CD4-positive, alpha-beta T cell treated with Interleukin-2 at 100 ng/mL for 4 hours (primary cell): Measurements from ENCODE around the gene GAREM2.
"Not testable (repeated sequence)": the region's sequence is repeated elsewhere in the genome, so short reads cannot be mapped to it uniquely, and the experiment has no call there.

Source experiments
- DNase-seq: peaks from one replicate; pipeline ENCODE4 v3.0.0-alpha.2; 2020; ENCODE audit warnings: low spot score

GAREM2 gene

DNA sequence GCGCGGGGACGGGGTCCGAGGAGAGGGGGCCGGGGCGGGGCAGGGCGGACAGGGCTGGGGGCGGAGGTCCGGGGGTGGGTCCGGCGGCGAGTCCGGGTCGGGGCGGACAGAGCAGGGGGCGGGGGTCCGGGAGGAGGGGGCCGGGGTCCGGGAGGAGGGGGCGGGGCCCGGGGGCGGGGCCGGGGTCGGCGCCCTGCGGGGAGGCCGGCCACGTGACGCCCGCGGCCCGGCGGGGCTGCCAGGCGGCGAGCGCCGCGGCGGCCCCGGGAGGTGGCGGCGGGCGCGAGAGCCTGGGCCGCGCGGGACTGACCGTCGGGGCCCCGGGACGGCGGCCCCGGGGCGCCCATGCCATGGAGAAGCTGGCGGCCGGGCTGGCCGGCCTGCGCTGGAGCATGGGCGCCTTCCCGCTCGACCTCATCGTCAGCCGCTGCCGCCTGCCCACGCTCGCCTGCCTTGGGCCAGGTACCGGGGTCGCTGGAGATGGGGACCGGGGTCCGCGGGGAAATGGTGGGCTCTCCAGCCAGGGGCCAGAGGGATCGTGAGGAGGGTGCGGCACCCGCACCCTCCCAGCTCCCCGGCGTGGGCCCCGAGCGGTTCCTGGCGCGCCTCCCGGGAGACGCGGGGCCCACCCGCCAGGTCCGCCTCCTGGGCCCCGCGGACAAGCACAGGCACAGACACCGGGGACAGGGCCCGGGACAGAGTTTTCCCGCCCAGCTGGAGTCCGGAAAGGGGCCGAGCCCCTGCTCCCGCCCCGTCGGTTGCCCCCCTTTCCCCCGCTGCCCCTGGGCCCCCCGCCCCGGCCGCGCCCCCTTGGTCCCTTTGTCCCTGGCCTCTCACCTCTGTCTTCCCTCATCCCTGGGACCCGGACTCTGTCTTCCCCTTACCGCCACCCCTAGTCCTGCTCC lies at the start of gene GAREM2:
Gene GAREM2 (plus strand): TSS at position 218 of the 905 bp plus-strand sequence. CDS start 133 bp downstream, at position 351.
- DNase-seq: no peak

DNA sequence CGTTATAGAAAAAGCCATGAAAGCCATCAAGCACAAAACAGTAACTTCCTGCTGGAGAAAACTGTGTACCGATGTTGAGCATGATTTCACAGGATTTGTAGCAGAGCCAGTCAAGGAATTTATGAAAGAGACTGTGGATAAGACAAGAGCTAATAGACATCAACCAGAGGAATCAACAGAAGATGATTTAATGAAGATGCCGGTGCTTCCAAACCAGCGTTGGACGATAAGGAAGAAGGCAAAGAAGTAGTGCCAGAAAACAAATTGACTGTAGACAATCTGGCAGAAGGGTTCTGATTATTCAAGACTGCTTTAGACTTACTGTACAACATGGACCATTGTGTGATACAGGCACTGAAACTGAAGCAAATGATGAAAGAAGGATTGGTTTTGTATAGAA lies 49.5 kb upstream of the GAREM2 start:
- DNase-seq: no peak

DNA sequence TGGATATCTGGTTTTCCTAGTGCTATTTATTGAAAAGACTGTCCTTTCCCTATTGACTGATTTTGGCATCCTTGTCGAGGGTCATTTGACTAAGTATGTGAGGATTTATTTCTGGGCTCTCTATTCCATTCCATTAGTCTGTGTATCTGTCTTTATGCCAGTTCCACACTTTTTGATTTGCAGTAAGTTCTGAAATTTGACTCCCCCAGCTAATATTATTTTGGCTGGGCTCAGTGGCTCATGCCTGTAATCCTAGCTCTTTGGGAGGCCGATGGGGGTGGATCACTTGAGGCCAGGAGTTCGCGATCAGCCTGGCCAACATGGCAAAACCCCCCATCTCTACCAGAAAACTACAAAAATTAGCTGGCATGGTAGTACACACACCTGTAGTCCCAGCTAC lies 46.8 kb upstream of the GAREM2 start:
- DNase-seq: no peak

DNA sequence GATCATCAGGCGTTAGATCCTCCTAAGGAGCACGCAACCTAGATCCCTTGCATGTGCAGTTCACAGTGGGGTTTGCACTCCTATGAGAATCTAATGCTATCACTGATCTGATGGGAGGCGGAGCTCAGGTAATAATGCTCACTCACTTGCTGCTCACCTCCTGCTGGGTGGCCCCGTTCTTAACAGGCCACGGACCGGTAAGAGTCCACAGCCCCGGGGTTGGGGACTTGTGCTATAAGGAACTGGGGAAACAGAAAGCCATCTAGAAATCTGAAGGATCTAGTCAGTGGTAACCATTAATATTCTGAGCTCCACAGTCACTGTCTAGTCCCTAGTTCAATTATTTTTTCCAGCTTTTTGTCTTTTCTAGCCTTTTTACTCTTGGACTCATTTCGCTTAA lies 44.7 kb upstream of the GAREM2 start:
- no peak for DNase-seq

DNA sequence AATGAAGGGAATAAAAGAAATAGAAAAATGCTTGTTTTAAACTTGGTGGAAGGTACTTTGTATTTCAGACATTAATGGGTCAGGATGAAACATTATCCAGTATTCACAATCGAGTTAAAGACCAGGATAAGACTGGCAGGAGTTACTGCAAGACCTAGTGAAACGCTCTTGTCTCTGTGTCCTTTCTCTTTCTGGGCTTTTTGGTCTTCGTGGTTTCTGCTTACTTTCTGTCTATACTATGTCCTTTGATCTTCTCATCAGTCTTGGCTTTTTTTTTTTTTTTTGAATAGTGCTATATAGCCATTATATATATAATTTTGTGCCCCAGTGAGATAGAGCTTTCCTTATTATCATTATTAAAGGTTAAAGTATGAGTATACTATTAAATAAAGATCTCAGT lies 42.1 kb upstream of the GAREM2 start:
- DNase-seq: no peak

DNA sequence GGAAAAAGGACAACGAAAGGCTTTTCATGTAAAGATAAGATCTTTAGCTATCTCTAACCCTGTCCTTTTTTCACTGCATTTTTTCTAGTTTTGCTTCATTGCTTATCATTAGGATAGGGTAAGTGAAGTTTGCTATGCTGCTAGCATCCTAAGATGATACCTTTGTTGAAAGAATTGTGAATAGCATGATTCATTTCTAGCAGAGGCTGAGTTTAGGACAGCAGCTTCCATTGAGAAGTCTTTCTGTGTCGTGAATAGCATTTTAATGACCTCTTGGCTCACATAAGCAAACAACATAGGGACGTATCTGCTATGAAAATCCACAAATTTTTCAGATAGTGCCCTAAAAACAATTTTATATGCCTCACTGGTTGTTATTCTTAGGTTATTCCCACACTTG lies 36.4 kb upstream of the GAREM2 start:
- DNase-seq: no peak

DNA sequence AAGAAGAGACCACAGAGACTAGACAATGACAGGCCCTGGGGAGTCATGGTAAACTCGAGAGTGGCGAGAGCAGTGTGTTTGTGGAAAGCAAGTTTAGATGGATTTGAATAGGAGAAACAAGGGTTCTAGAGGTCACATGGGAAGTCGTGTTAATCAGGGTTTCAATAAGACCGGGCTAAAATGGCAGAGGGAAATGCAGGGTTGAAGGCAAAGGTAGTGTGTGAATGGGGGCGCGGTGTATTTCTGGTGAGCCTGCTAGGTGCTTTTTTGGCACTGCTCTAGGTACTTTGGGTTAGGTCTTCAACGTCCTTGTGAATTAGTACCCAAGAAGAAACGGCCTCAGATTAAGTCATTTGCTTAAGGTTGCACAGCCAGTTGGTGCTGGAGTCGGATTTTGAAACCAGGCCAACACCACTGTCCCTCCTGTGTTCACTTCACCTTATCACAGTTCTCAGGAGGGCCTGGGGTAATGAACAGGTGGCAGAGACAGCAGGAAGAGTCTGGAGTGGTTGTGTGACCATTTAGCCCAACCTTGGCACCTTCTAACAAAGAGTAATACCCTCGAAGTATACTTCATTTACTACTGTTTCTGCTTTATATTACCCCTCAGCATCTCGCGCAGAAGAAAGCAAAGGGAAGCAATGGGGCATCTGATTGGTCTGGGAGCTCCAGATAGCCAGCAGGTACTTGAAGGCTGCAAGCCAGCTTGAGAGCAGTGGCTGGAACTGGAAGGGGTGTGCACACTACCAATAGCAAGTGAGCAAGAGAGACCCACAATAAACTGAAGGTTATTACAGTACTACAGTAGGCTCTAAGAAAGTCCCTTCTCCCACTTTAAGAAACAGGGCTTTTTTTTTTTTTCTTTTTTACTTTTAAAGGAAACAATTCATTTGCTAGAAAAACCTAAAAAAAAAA lies 33.4 kb upstream of the GAREM2 start:
- no peak for DNase-seq

DNA sequence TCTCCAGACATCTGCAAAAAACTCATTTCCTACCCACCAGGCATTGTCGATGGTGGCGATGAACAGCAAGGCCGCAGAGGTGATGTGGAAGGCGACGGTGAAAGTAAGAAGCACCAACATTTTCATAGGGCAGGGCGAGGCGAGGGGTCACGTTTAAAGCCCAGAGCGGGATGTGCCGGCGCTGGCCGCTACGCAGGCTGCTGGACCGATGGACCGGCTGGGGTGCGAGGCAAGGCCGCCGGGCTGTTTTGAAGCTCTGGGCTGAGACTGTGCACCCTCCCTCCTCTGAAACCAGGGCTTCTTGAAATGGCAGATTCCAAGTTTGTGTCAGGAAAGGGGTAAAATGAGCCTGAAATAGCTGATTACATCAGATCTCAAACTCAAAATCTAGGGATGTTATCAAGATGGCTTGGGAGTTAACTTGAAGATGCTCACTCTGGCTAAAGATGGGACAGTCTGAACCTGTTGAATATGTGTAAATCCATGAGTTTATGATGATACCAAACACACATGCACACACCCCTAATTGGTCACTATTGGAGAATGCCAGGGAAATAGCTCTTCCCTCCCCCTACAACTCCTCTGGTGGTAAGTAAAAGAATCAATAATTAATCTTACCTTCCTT lies 31.6 kb upstream of the GAREM2 start:
- DNase-seq: no peak

DNA sequence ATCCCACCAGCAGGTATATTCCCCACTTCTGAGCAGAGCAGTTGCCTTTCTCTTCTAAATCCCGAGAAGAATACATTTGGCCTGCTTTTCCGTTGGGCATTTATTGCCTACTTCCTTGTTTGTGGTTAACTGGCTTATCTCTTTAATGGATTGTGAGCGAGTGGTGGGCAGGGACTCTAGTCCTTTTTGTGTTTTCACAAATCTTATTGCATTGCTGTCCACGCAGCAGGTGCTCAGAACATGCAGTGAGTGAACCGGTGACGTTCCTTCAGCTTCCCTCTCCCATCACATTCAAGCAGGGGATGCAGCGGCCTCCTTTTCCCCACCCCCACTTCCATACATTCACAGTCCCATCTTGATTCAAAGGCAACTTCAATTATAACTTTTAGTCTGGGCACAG lies 28.9 kb upstream of the GAREM2 start:
- no peak for DNase-seq

DNA sequence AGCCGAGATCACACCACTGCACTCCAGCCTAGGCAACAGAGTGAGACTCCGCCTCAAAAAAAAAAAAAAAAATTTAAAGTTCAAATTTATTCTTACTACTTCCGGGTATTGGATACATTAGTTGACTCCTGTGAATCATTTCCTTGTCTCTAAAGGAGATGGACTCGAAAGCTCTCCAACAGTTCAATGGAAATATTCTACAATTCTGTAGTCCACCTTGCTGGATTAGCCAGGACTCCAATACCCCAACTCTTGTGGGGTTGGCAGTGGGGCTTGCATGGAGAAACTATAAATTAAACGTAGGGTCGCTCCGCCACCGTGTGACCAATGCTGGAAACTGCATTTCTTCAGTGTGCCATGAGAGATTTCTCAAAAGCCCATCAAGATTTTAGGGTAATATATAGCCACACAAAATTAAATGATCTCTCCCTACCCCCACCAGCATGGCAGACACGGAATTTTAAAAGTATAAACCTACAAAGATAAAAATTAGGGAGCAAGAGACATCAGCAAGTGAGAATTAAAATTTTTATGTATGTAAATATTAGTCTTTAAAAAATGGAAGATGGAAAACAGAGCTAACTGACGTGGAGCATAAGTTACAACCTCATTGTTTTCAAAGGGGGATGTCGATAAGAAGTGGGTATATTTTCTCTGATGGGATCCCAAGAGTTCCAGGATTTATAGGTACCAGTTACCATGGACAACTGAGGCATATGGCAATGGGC lies 27.8 kb upstream of the GAREM2 start:
- peak; percentile 66 for DNase-seq

DNA sequence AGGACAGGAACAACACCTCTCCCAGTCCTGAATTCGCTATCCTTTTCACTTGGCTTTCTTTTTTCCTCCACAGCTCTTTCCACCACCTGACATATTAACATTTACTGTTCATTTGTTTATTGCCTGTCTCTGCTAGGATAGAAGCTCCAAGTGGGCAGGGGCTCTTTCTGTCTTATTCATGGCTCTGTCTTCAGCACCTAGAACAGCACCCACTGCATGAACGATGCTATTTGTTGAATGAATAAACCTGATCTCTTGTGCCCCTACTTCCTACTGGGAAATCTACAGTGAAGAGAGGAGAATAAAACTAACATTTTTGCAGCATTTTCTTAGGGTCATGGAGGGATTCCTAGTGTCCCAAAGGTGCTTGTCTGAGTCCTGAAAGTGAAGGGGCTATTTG lies 24.4 kb upstream of the GAREM2 start:
- no peak for DNase-seq

DNA sequence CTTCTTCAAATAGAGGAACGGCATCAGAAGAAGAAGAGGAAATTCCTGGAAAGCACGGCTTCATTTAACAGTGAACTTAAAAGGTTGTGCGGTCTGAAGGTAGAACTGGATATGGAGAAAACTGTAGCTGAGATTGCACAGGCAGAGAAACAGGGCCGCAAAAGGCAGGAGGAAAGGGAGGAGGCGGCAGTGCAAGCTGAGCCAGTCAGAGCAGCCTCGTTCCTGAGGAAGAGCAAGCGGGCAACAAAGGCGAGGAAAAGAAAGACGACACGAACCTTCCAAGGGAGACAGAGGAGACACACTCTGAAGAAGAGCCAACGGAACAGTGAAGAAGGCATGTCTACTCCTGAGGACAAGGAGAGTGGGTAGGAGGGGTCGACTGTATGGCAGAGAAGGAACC lies 22.6 kb upstream of the GAREM2 start:
- DNase-seq: no peak

DNA sequence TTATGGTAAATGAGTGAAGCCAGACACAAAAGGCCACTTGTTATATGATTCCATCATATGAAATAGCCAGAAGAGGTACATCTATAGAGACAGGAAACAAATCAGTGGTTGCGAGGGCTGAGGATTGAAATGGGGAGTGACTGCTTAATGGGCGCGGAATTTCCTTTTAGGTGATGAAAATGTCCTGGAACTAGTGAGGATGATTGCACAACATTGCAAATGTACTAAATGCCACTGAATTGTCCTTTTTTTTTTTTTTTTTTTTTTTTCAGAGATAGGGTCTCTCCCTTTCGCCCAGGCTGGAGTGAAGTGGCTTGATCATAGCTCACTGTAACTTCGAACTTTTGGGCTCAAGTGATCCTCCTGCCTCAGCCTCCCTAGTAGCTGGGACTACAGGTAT lies 15.3 kb upstream of the GAREM2 start:
- DNase-seq: no peak

DNA sequence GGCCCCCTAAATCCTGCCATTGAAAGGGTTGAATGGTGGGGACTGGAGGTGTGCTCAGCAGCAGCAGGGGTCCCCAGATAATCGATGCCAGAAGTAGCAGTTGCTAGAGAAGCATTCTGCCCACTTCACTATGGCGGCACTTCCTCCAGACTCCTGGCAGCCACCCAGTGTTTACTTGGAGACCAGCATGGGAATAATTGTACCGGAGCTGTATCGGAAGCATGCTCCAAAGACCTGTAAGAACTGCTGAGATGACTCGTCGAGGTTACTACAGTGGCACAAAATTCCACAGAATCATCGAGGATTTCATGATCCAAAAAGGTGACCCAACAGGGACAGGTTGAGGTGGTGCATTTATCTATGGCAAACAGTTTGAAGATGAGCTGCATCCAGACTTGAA lies 11.0 kb upstream of the GAREM2 start:
- no peak for DNase-seq

DNA sequence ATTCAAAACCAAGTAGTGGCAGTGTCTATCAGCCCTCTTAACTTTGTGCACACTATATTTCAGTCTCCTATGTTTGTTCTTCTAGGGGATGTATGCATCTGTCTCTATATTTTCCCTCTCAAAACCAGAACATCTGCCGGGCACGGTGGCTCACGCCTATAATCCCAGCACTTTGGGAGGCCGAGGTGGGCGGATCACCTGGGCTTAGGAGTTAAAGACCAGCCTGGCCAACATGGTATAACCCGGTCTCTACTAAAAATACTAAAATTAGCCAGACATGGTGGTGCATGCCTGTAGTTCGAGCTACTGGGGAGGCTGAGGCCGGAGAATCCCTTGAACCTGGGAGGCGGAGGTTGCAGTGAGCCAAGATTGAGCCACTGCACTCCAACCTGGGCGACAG lies 9.9 kb upstream of the GAREM2 start:
- DNase-seq: no peak

DNA sequence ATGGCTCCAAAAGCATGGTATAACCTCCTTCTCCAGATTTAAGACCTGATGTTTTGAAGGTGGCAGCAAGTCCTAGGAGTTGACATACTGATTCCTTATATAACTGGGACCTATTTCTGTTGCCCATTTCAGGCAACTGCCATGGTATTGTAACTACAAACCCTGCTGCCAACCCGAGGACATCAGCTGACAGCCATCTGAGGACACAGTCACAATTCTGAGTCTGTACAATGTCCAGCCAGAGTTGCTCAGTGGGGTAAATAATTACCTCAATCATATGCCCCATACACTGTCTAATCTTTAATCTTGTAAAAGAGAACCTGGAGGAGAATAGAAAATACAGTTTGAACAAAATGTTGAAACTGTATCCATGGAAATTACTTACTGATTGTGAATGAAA lies 8.7 kb upstream of the GAREM2 start:
- DNase-seq: no peak

DNA sequence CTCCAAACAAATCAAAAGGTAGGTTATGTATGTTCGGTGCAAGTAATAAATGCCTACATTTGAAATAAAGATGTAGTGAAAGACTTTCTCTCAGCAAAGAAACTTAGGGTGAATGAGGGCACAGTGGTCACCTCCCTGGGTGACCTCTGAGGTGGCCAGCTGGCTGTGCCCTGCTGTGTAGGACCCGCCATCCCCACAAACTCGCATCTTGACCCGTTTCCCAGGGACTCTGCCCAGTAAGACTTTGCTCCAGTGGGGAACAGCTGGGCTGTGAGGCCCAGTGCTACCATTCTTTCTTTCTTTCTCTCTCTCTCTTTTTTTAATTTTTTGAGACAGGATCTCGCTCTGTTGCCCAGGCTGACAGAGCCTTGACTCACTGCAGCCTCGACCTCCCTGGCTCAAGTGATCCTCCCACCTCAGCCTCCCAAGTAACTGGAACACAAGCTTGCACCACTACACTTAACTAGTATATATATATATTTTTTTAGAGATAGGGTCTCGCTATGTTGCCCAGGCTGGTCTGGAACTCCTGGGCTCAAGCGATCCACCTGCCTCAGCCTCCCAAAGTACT lies 8.2 kb upstream of the GAREM2 start:
- no peak for DNase-seq

DNA sequence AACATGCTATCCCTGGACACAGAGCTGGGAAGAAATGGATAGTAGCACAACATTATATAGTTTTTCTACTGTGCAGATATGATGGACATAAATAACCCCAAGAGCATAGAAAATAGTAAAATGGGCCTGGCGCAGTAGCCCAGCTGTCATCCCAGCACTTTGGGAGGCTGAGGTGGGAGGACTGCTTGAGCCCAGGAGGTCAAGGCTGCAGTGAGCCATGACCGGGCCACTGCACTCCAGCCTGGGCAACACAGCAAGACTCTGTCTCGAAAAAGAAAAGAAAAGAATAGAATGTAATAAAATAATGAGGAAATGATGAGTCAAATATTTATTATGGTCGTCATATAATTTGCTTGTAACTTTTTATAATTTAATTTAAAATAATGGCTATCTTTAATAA lies 7.5 kb upstream of the GAREM2 start:
- DNase-seq: no peak

DNA sequence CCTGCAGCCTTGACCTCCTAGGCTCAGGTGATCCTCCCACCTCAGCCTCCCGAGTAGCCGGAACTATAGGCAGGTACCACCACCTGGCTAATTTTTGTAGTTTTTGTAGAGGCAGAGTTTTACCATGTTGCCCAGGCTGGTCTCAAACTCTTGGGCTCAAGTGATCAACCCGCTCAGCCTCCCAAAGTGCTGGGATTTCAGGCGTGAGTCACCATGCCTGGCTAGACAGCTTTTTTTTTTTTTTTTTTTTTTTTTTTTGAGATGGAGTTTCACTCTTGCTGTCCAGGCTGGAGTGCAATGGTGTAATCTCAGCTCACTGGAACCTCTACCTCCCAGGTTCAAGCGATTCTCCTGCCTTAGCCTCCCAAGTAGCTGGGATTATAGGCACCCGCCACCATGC lies 6.3 kb upstream of the GAREM2 start:
- not testable (repeated sequence) for DNase-seq

DNA sequence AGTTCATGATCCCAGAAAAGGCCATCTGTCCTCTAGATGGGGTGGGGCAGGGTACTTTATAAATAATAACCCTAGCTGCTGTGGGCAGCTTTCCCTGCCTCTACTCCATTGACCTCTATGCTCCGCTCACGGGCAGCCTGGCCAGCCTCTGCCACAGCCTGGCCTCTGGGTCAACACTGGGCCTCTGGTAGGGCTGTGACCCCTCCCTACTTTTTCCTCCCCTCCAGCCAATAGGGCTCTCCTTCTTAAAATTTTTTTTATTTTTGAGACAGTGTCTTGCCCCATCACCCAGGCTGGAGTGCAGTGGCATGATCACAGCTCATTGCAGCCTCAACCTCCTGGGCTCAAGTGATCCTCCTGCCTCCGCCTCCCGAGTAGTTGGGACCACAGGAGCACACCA lies 4.1 kb upstream of the GAREM2 start:
- no peak for DNase-seq

DNA sequence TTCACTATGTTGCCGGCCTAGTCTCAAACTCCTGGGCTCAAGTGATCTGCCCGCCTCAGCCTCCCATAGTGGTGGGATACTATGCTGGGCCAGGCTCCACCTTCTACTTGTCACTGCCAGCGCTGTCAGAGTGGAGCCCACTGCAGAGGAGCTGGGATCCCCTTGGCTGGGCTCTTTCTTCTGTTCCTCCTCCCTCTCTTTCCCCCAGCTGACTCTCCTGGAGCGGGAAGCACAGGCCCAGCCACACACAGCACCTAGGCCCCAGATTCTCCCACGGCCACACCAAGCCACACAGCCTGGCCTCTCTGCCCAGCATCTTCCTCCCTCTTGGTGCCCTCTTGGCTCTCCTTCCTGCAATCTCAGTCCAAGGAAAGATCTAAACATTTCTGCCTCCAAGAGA lies 3.7 kb upstream of the GAREM2 start:
- DNase-seq: no peak
